HUES64 (cell line): Measurements from ENCODE around the gene MTMR3.

ENCODE experiments used
- H3K27ac ChIP-seq: 2 replicates; pipeline ENCODE4 v1.7.0; 2013; ENCODE audit warnings: low read depth, low read length, inconsistent platforms
- H3K27me3 ChIP-seq: 2 replicates; pipeline ENCODE4 v1.6.1; 2013; ENCODE audit warnings: mild to moderate bottlenecking, low read length; ENCODE audit not compliant: insufficient read depth
- H3K36me3 ChIP-seq: 2 replicates; pipeline ENCODE4 v1.6.1; 2013; ENCODE audit warnings: mild to moderate bottlenecking, low read length; ENCODE audit not compliant: insufficient read depth
- H3K4me1 ChIP-seq: 2 replicates; pipeline ENCODE4 v1.6.1; 2013; ENCODE audit warnings: mild to moderate bottlenecking, low read length, moderate library complexity; ENCODE audit not compliant: insufficient read depth
- H3K4me3 ChIP-seq: 2 replicates; pipeline ENCODE4 v1.5.1; 2013; ENCODE audit warnings: mild to moderate bottlenecking, low read length, moderate library complexity
- H3K9ac ChIP-seq: 2 replicates; pipeline ENCODE4 v1.6.1; 2013; ENCODE audit warnings: mild to moderate bottlenecking, low read depth, low read length
- H3K9me3 ChIP-seq: 2 replicates; pipeline ENCODE4 v1.6.1; 2013; ENCODE audit warnings: low read depth, low read length; ENCODE audit not compliant: insufficient read depth
- WGBS: fragments of 150-250, 120-280 bp; methylation state at CpG from one replicate; pipeline ENCODE4 v1.1.7; 2013; ENCODE audit warnings: missing lambda C conversion rate; 5-methylcytosine and 5-hydroxymethylcytosine counted together

MTMR3 gene

GRCh38 chr22:30041881-30042280 lies 158.9 kb downstream of the MTMR3 start:
- Histone ChIP-seq H3K27me3 (no peaks in the 10 kb centered on the region), H3K9ac (no peak overlapping the region), H3K36me3 (no peaks in the 10 kb centered on the region), H3K4me3 (no peak overlapping the region), H3K27ac (no peak overlapping the region), H3K9me3 (no peaks in the 10 kb centered on the region), H3K4me1 (no peaks in the 10 kb centered on the region)
- WGBS = 97% methylated on average over 2 of the region's 2 CpGs

GRCh38 chr22:30043161-30043560 lies 160.2 kb downstream of the MTMR3 start:
- Histone ChIP-seq H3K27ac (no peak overlapping the region), H3K9me3 (no peaks in the 10 kb centered on the region), H3K36me3 (no peaks in the 10 kb centered on the region), H3K9ac (no peak overlapping the region), H3K4me3 (no peak overlapping the region), H3K4me1 (no peaks in the 10 kb centered on the region), H3K27me3 (no peaks in the 10 kb centered on the region)
- WGBS = 85% methylated on average over 4 of the region's 4 CpGs

GRCh38 chr22:30044369-30044768 lies 161.4 kb downstream of the MTMR3 start:
- no peaks in the 10 kb centered on the region for H3K36me3 ChIP-seq
- H3K27me3 ChIP-seq = no peaks in the 10 kb centered on the region
- H3K27ac ChIP-seq = no peak overlapping the region
- H3K9ac ChIP-seq = no peak overlapping the region
- 86% methylated on average over 3 of the region's 3 CpGs for WGBS
- H3K4me3 ChIP-seq = no peak overlapping the region
- no peaks in the 10 kb centered on the region for H3K4me1 ChIP-seq
- H3K9me3 ChIP-seq = no peaks in the 10 kb centered on the region

- WGBS = 90% methylated on average over 3 of the region's 4 CpGs
- no peaks in the 10 kb centered on the region for H3K9me3 ChIP-seq
- no peak overlapping the region for H3K9ac ChIP-seq
- H3K27ac ChIP-seq = no peak overlapping the region
- no peaks in the 10 kb centered on the region for H3K27me3 ChIP-seq
- H3K4me3 ChIP-seq = no peak overlapping the region
- H3K4me1 ChIP-seq = no peaks in the 10 kb centered on the region
- no peaks in the 10 kb centered on the region for H3K36me3 ChIP-seq
Observed at GRCh38 chr22:30044881-30045493, 162.0 kb downstream of the MTMR3 start.

GRCh38 chr22:30045494-30045887 lies 162.5 kb downstream of the MTMR3 start:
- H3K27ac ChIP-seq = no peak overlapping the region
- no peaks in the 10 kb centered on the region for H3K9me3 ChIP-seq
- no peaks in the 10 kb centered on the region for H3K4me1 ChIP-seq
- H3K36me3 ChIP-seq = no peaks in the 10 kb centered on the region
- H3K9ac ChIP-seq = no peak overlapping the region
- H3K4me3 ChIP-seq = no peak overlapping the region
- 89% methylated on average over 3 of the region's 4 CpGs for WGBS
- H3K27me3 ChIP-seq = no peaks in the 10 kb centered on the region

GRCh38 chr22:30045901-30046715 lies 163.1 kb downstream of the MTMR3 start:
- H3K27me3 ChIP-seq = no peaks in the 10 kb centered on the region
- WGBS = 95% methylated on average over 21 of the region's 21 CpGs
- H3K36me3 ChIP-seq = no peaks in the 10 kb centered on the region
- no peak overlapping the region for H3K9ac ChIP-seq
- H3K4me3 ChIP-seq = no peak overlapping the region
- no peaks in the 10 kb centered on the region for H3K9me3 ChIP-seq
- no peaks in the 10 kb centered on the region for H3K4me1 ChIP-seq
- no peak overlapping the region for H3K27ac ChIP-seq

- Histone ChIP-seq H3K4me1 (no peaks in the 10 kb centered on the region), H3K27me3 (no peaks in the 10 kb centered on the region), H3K36me3 (no peaks in the 10 kb centered on the region), H3K27ac (no peak overlapping the region), H3K9me3 (no peaks in the 10 kb centered on the region), H3K4me3 (no peak overlapping the region), H3K9ac (no peak overlapping the region)
- 95% methylated on average over 13 of the region's 15 CpGs for WGBS
Observed at GRCh38 chr22:30046716-30047363, 163.9 kb downstream of the MTMR3 start.

- no peak overlapping the region for H3K9ac ChIP-seq
- H3K9me3 ChIP-seq = no peaks in the 10 kb centered on the region
- H3K4me3 ChIP-seq = no peak overlapping the region
- no peaks in the 10 kb centered on the region for H3K27me3 ChIP-seq
- H3K27ac ChIP-seq = no peak overlapping the region
- 83% methylated on average over 3 of the region's 3 CpGs for WGBS
- no peaks in the 10 kb centered on the region for H3K4me1 ChIP-seq
- no peaks in the 10 kb centered on the region for H3K36me3 ChIP-seq
Observed at GRCh38 chr22:30047364-30047738, 164.4 kb downstream of the MTMR3 start.

- 92% methylated on average over 2 of the region's 2 CpGs for WGBS
Observed at GRCh38 chr22:30048681-30049080, 165.7 kb downstream of the MTMR3 start.

GRCh38 chr22:30054067-30054763 lies 171.2 kb downstream of the MTMR3 start:
- H3K9me3 ChIP-seq = peaks cover 4% of the 10 kb centered on the region; the same call in 1 of the 2 replicates
- WGBS = 91% methylated on average over 10 of the region's 10 CpGs
- no peak overlapping the region for H3K27ac ChIP-seq
- no peaks in the 10 kb centered on the region for H3K4me1 ChIP-seq
- H3K9ac ChIP-seq = no peak overlapping the region
- H3K36me3 ChIP-seq = no peaks in the 10 kb centered on the region
- no peaks in the 10 kb centered on the region for H3K27me3 ChIP-seq
- no peak overlapping the region for H3K4me3 ChIP-seq

More at GRCh38 chr22:30048681-30049080, 165.7 kb downstream of the MTMR3 start:
- H3K27ac ChIP-seq = no peak overlapping the region
- no peaks in the 10 kb centered on the region for H3K27me3 ChIP-seq
- no peak overlapping the region for H3K4me3 ChIP-seq
- no peaks in the 10 kb centered on the region for H3K9me3 ChIP-seq
- H3K9ac ChIP-seq = no peak overlapping the region
- no peaks in the 10 kb centered on the region for H3K4me1 ChIP-seq
- H3K36me3 ChIP-seq = no peaks in the 10 kb centered on the region

GRCh38 chr22:30054764-30055069 lies 171.7 kb downstream of the MTMR3 start:
- Histone ChIP-seq H3K27me3 (no peaks in the 10 kb centered on the region), H3K9ac (no peak overlapping the region), H3K4me1 (no peaks in the 10 kb centered on the region), H3K27ac (no peak overlapping the region), H3K4me3 (no peak overlapping the region), H3K9me3 (peaks cover 6% of the 10 kb centered on the region; the same call in 1 of the 2 replicates), H3K36me3 (no peaks in the 10 kb centered on the region)
